IMR-90 (cell line): ENCODE measurements around the gene SMIM41. TPM values are rescaled to one million over a fixed set of nuclear protein-coding genes. Genes with fewer than 3 reads are reported as not detected.

ENCODE experiments used
- ATAC-seq: fragments of 200-7000 bp; cut with Tn5 transposase; 2 replicates; pipeline ENCODE4 v1.9.1; 2020; ENCODE audit warnings: low read depth, mild to moderate bottlenecking, moderate library complexity
- BruUV-seq: library from RNA; stranded (reverse); fragments of 400-500 nt; replicated peaks from 2 replicates; lab custom pipeline; 2021; lab: Mats Ljungman, UMichigan
- CTCF ChIA-PET: fragments of 300-600 bp; formaldehyde crosslinking; extraction: SDS; loops from one replicate; lab custom pipeline; 2021; ENCODE audit warnings: antibody characterized with exemption; lab: Yijun Ruan, JAX
- POLR2A ChIA-PET: fragments of 300-600 bp; sonication (Branson Sonifier 250); formaldehyde crosslinking; loops from one replicate; lab custom pipeline; 2022; ENCODE audit warnings: antibody characterized with exemption; ENCODE audit not compliant: unreplicated experiment; lab: Charles Lee
- DNase-seq: peaks from one replicate; pipeline ENCODE4 v3.0.0; 2013
- H2AFZ ChIP-seq: replicated peaks from 2 replicates; pipeline ENCODE3; 2013; ENCODE audit warnings: low read length, mild to moderate bottlenecking; ENCODE audit not compliant: poor library complexity
- H2AK5ac ChIP-seq: 2 replicates; pipeline ENCODE4 v1.6.1; 2013; ENCODE audit warnings: low read depth, low read length, inconsistent platforms
- H2AK9ac ChIP-seq: replicated peaks from 2 replicates; pipeline ENCODE3; 2013; ENCODE audit warnings: mild to moderate bottlenecking, low read depth, low read length, moderate library complexity; ENCODE audit not compliant: poor library complexity
- H2BK120ac ChIP-seq: 2 replicates; pipeline ENCODE4 v1.6.1; 2013; ENCODE audit warnings: low read depth, low read length, inconsistent platforms
- H2BK15ac ChIP-seq: 3 replicates; pipeline ENCODE4 v1.6.1; 2013; ENCODE audit warnings: low read depth, low read length, inconsistent platforms
- H2BK20ac ChIP-seq: 2 replicates; pipeline ENCODE4 v1.6.1; 2013; ENCODE audit warnings: low read depth, mild to moderate bottlenecking, inconsistent platforms, low read length, moderate library complexity
- H2BK5ac ChIP-seq: 2 replicates; pipeline ENCODE4 v1.6.1; 2013; ENCODE audit warnings: mild to moderate bottlenecking, low read depth, low read length, inconsistent platforms; ENCODE audit not compliant: poor library complexity, severe bottlenecking
- H3K14ac ChIP-seq: replicated peaks from 2 replicates; pipeline ENCODE4 v1.6.1; 2013; ENCODE audit warnings: low read depth, low read length, inconsistent platforms
- H3K18ac ChIP-seq: 2 replicates; pipeline ENCODE4 v1.6.1; 2013; ENCODE audit warnings: low read depth, low read length, control low read depth
- H3K23ac ChIP-seq: 2 replicates; pipeline ENCODE4 v1.6.1; 2013; ENCODE audit warnings: low read depth, low read length, inconsistent platforms
- H3K27ac ChIP-seq: 2 replicates; pipeline ENCODE4 v1.5.1; 2013; ENCODE audit warnings: mild to moderate bottlenecking, control low read depth, low read length; ENCODE audit not compliant: insufficient read depth
- H3K27me3 ChIP-seq: 2 replicates; pipeline ENCODE4 v1.6.1; 2013; ENCODE audit warnings: low read length; ENCODE audit not compliant: control insufficient read depth, insufficient read depth
- H3K36me3 ChIP-seq: 2 replicates; pipeline ENCODE4 v1.6.1; 2013; ENCODE audit warnings: low read length, mixed read lengths; ENCODE audit not compliant: control insufficient read depth, insufficient read depth
- H3K4ac ChIP-seq: 2 replicates; pipeline ENCODE4 v1.6.1; 2013; ENCODE audit warnings: low read depth, low read length, inconsistent platforms
- H3K4me1 ChIP-seq: 2 replicates; pipeline ENCODE4 v1.6.1; 2013; ENCODE audit warnings: low read length, mixed read lengths; ENCODE audit not compliant: control insufficient read depth, insufficient read depth
- H3K4me2 ChIP-seq: 2 replicates; pipeline ENCODE4 v1.6.1; 2013; ENCODE audit warnings: low read depth, mild to moderate bottlenecking, control low read depth, low read length, moderate library complexity
- H3K4me3 ChIP-seq: 2 replicates; pipeline ENCODE4 v1.5.1; 2013; ENCODE audit warnings: low read depth, mild to moderate bottlenecking, control low read depth, low read length, moderate library complexity; ENCODE audit not compliant: insufficient read depth
- H3K56ac ChIP-seq: 2 replicates; pipeline ENCODE4 v1.6.1; 2013; ENCODE audit warnings: low read length, inconsistent platforms; ENCODE audit not compliant: insufficient read depth; ENCODE audit errors: extremely low read depth
- H3K79me1 ChIP-seq, 2 experiments: 2 replicates each; pipeline ENCODE4 v1.6.1; 2013; ENCODE audit warnings: low read length in 2 of 2, inconsistent platforms in 1 of 2, low read depth in 1 of 2
- H3K9ac ChIP-seq: 2 replicates; pipeline ENCODE4 v1.6.1; 2013; ENCODE audit warnings: low read depth, low read length, control low read depth
- H3K9me1 ChIP-seq: 2 replicates; pipeline ENCODE4 v1.6.1; 2013; ENCODE audit warnings: low read length, inconsistent platforms; ENCODE audit not compliant: insufficient read depth
- H3K9me3 ChIP-seq: 2 replicates; pipeline ENCODE4 v1.6.1; 2013; ENCODE audit warnings: low read length; ENCODE audit not compliant: control insufficient read depth, insufficient read depth
- H4K20me1 ChIP-seq: 2 replicates; pipeline ENCODE4 v1.6.1; 2013; ENCODE audit warnings: low read length, inconsistent platforms; ENCODE audit not compliant: insufficient read depth
- H4K5ac ChIP-seq: 2 replicates; pipeline ENCODE4 v1.6.1; 2013; ENCODE audit warnings: mild to moderate bottlenecking, low read depth, low read length, control low read depth
- H4K8ac ChIP-seq, 2 experiments: 2 replicates each; pipeline ENCODE4 v1.6.1; 2013; ENCODE audit warnings: low read depth in 2 of 2, low read length in 2 of 2, control low read depth in 1 of 2, inconsistent platforms in 1 of 2
- H4K91ac ChIP-seq: 2 replicates; pipeline ENCODE4 v1.6.1; 2013; ENCODE audit warnings: low read depth, low read length, inconsistent platforms; ENCODE audit not compliant: insufficient read depth
- FOS ChIP-seq: fragments of 150-350 bp; IDR thresholded peaks from 2 replicates; pipeline ENCODE4 v1.6.1; 2016; ENCODE audit warnings: low read depth, low read length
- RAD21 ChIP-seq: IDR thresholded peaks from 2 replicates; pipeline ENCODE4 v1.6.1; 2012; ENCODE audit warnings: low read length, improper control_type of control experiment
- RCOR1 ChIP-seq: IDR thresholded peaks from 2 replicates; pipeline ENCODE4 v1.6.1; 2012; ENCODE audit warnings: mild to moderate bottlenecking, low read length, improper control_type of control experiment; ENCODE audit not compliant: insufficient replicate concordance
- WGBS, 2 experiments: methylation state at CpG; one replicate each; pipeline versions ENCODE4 v1.1.5 to v1.1.7; 2013; ENCODE audit warnings: missing lambda C conversion rate in 2 of 2; ENCODE audit not compliant: insufficient read length in 1 of 2; ENCODE audit errors: extremely low coverage in 2 of 2; 5-methylcytosine and 5-hydroxymethylcytosine counted together
- dilution Hi-C: fragments of 300-500 bp; cut with HindIII; formaldehyde crosslinking; loops from one replicate; pipeline ENCODE4 v1.14.3; 2018; ENCODE audit warnings: low sequenced_read_pairs; ENCODE audit not compliant: unreplicated experiment
- in situ Hi-C: fragments of 300-500 bp; cut with MboI; formaldehyde crosslinking; loops from 3 replicates; pipeline ENCODE4 v1.14.3; 2019; ENCODE audit warnings: low sequenced_read_pairs, inconsistent platforms, mixed read lengths
- intact Hi-C: fragments of 100-400 bp; cut with micrococcal nuclease; formaldehyde crosslinking; loops from 2 replicates; pipeline ENCODE4 v1.10.0; 2022
- polyA plus RNA-seq, 3 experiments: library from polyadenylated mRNA; depleted of rRNA; stranded (reverse); fragments of >200 nt; gene quantifications; 2 replicates each; pipeline ENCODE4 v1.2.3, GENCODE V29; 2012; ENCODE audit warnings: low replicate concordance in 1 of 3
- total RNA-seq: library from RNA; depleted of rRNA; stranded (reverse); fragments of >200 nt; gene quantifications from 2 replicates; pipeline ENCODE4 v1.2.3, GENCODE V29; 2012

The SMIM41 gene
- total and polyA plus RNA-seq, 2 of the 4 experiments (the other 2 are of a cell fraction), result not detected

GRCh38 chr12:52123487-52124186 is 44.1 kb downstream of the SMIM41 start:
- Histone ChIP-seq H3K9ac (no peak overlapping the region), H2AK9ac (no peak overlapping the region), H4K5ac (no peak overlapping the region), H4K8ac (no peak overlapping the region), H4K91ac (no peak overlapping the region), H3K27ac (no peak overlapping the region), H3K18ac (no peak overlapping the region), H2BK5ac (no peak overlapping the region), H2BK20ac (no peak overlapping the region), H3K4me2 (no peak overlapping the region), H3K4me1 (no peaks in the 10 kb centered on the region), H3K23ac (no peak overlapping the region), H2AFZ (no peak overlapping the region), H3K27me3 (peaks cover 5% of the 10 kb centered on the region; the same call in 1 of the 2 replicates), H2BK120ac (no peak overlapping the region), H3K36me3 (no peaks in the 10 kb centered on the region), H3K9me3 (no peaks in the 10 kb centered on the region), H3K9me1 (no peaks in the 10 kb centered on the region; the same call in 1 of the 2 replicates), H3K56ac (no peak overlapping the region), H2AK5ac (no peak overlapping the region), H3K4ac (no peak overlapping the region), H3K4me3 (no peak overlapping the region), H3K79me1 (no peaks in the 10 kb centered on the region), H2BK15ac (no peak overlapping the region), H4K20me1 (no peaks in the 10 kb centered on the region), H3K14ac (no peak overlapping the region)
- POLR2A ChIA-PET, result no interaction called here
- CTCF ChIA-PET, result interaction anchor here (2.6 kb wide), 1 partner anchor 98 kb away, joined by 17 read pairs; no protein-coding TSS in a partner anchor
- no peak for ATAC-seq
- in situ Hi-C loops, result loop anchor here (5.0 kb wide), 1 partner anchor 101 kb away; no protein-coding TSS in a partner anchor
- dilution Hi-C loops, result no loop called here
- WGBS, 2 experiments, result no CpG with 5 or more reads among the region's 8 CpGs
- no TSS peak for BruUV-seq
- intact Hi-C loops, result no loop called here
- DNase-seq, result no peak
- TF ChIP-seq FOS (no peak), RCOR1 (no peak), RAD21 (no peak)
